OCI-LY7 (cell line): Measurements from ENCODE around the gene MAP3K10.

Experiments used
- EZH2phosphoT487 ChIP-seq: fragments of 200-600 bp; sonication (generic); IDR thresholded peaks from 2 replicates; pipeline ENCODE4 v1.6.1; 2018; ENCODE audit warnings: low read depth, borderline replicate concordance, mild to moderate bottlenecking, mixed run types, antibody characterized with exemption, low read length, moderate library complexity, mixed read lengths
- TF ChIP-seq, protein P1 (sequence below): fragments of 200-600 bp; sonication (generic); conservative IDR thresholded peaks from 2 replicates; pipeline ENCODE4 v1.5.1; 2014; ENCODE audit warnings: mild to moderate bottlenecking, antibody characterized with exemption, low read length, moderate library complexity, mixed read lengths

DNA sequence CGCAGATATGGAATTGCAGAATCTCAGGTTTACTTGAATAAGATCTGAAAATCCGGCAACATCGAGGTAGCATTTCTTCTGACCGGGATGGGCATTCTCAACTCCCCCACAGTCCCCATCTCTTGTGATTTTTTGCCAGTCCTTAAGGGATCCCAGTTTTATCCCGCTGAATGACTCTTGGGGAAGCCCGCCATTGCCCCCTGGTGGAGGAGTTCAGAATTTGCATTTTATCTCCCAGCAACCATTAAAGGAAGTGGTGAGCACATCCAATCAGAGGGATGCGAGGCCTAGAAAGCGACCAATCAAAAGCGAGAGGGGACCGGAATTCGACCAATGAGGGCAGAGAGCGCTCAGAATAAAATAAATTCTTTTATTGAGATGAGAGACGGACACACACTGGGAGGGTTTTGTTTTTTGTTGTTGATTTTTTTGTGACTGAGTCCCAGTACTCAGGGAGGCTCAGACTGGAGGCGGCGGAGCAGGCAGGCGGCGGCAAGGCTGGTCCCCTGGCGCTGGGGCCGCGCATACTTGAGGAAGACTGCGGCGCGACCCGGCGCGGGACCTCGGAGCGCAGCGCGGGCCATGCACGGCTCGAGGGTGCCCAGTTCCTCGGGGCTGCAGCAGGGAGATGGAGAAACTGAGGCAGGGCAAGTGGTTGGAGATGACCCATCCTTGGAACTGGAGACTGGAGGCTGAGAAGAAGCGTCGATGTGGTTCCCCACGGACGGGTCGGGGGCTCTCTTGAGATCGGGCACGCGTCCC lies 30.8 kb downstream of the MAP3K10 start:
- TF ChIP-seq, protein P1, sequence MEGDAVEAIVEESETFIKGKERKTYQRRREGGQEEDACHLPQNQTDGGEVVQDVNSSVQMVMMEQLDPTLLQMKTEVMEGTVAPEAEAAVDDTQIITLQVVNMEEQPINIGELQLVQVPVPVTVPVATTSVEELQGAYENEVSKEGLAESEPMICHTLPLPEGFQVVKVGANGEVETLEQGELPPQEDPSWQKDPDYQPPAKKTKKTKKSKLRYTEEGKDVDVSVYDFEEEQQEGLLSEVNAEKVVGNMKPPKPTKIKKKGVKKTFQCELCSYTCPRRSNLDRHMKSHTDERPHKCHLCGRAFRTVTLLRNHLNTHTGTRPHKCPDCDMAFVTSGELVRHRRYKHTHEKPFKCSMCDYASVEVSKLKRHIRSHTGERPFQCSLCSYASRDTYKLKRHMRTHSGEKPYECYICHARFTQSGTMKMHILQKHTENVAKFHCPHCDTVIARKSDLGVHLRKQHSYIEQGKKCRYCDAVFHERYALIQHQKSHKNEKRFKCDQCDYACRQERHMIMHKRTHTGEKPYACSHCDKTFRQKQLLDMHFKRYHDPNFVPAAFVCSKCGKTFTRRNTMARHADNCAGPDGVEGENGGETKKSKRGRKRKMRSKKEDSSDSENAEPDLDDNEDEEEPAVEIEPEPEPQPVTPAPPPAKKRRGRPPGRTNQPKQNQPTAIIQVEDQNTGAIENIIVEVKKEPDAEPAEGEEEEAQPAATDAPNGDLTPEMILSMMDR: peak; percentile 91
- TF ChIP-seq EZH2phosphoT487: no peak
